Peyer's patch (tissue), 4 donors: ENCODE measurements around the gene ITGA8.

ENCODE experiments used
- POLR2A ChIP-seq, 2 donors: fragments of 450-650 bp; IDR thresholded peaks; one replicate each; pipeline ENCODE4 v1.5.1; 2017; ENCODE audit warnings: antibody characterized with exemption in 2 of 2, mild to moderate bottlenecking in 2 of 2, moderate library complexity in 2 of 2
- TF ChIP-seq, protein P1 (sequence below), 6 experiments: fragments of 450-650 bp in 4 of 6; fragments of 200-600 bp in 2 of 6; sonication (generic) in 1 of 6; IDR thresholded peaks; one replicate each; pipeline ENCODE4 v1.5.1; 2017 to 2019; ENCODE audit warnings: antibody characterized with exemption in 6 of 6, mild to moderate bottlenecking in 3 of 6, moderate library complexity in 1 of 6

DNA sequence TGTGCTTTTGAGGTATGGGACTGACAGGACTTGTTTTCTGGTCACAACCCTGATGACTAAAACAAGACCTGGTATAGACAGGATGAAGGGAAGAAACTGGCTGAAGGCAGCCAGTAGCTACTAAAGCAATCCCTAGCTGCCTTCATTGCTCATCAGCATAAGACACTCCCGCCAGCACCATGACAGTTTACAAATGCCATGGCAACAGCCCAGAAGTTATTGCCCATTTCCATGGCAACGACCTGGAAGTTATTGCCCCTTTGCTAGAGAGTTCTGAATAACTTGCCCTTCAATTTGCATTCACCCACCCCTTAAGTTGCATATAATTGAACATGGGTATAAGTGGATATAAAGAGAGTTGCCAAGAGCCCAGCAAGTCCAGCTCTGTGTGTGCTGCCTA lies 179.0 kb downstream of the ITGA8 start:
- TF ChIP-seq POLR2A (IDR thresholded peaks at IDR 0.05), result no peak
- TF ChIP-seq, protein P1, sequence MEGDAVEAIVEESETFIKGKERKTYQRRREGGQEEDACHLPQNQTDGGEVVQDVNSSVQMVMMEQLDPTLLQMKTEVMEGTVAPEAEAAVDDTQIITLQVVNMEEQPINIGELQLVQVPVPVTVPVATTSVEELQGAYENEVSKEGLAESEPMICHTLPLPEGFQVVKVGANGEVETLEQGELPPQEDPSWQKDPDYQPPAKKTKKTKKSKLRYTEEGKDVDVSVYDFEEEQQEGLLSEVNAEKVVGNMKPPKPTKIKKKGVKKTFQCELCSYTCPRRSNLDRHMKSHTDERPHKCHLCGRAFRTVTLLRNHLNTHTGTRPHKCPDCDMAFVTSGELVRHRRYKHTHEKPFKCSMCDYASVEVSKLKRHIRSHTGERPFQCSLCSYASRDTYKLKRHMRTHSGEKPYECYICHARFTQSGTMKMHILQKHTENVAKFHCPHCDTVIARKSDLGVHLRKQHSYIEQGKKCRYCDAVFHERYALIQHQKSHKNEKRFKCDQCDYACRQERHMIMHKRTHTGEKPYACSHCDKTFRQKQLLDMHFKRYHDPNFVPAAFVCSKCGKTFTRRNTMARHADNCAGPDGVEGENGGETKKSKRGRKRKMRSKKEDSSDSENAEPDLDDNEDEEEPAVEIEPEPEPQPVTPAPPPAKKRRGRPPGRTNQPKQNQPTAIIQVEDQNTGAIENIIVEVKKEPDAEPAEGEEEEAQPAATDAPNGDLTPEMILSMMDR (IDR thresholded peaks at IDR 0.05), result no peak
